OCI-LY3 (cell line): ENCODE measurements around the gene FRMD4A.

Experiments used
- EZH2phosphoT487 ChIP-seq: fragments of 200-600 bp; shearing (Covaris generic); IDR thresholded peaks from 2 replicates; pipeline ENCODE4 v1.6.1; 2018; ENCODE audit warnings: antibody characterized with exemption, mixed run types, low read depth
- TF ChIP-seq, protein P1 (sequence below): fragments of 200-600, 300-600 bp; sonication (generic); IDR thresholded peaks from 2 replicates; pipeline ENCODE4 v1.5.1; 2014; ENCODE audit warnings: antibody characterized with exemption, low read length, low read depth

DNA sequence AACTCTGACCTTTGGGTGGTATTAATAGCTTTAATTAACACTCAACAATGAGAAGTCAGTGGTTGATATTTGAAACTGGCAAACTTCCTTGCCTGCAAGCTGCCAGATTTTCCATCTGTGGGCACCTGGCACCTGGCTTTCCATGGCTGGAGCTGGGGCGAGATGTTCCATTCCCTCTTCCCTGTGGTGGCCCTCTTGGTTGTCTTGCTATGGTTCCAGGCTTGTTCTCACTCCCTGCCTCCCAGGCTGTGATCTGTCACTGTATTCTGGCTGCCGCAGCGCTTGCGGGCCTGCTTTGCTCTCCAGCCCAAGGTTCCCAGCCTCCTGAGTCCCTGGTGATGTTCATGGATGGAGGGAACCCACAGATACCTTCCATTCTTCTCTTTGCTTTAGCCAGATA, 201.0 kb downstream of the FRMD4A start:
- TF ChIP-seq, protein P1, sequence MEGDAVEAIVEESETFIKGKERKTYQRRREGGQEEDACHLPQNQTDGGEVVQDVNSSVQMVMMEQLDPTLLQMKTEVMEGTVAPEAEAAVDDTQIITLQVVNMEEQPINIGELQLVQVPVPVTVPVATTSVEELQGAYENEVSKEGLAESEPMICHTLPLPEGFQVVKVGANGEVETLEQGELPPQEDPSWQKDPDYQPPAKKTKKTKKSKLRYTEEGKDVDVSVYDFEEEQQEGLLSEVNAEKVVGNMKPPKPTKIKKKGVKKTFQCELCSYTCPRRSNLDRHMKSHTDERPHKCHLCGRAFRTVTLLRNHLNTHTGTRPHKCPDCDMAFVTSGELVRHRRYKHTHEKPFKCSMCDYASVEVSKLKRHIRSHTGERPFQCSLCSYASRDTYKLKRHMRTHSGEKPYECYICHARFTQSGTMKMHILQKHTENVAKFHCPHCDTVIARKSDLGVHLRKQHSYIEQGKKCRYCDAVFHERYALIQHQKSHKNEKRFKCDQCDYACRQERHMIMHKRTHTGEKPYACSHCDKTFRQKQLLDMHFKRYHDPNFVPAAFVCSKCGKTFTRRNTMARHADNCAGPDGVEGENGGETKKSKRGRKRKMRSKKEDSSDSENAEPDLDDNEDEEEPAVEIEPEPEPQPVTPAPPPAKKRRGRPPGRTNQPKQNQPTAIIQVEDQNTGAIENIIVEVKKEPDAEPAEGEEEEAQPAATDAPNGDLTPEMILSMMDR, result no peak
- TF ChIP-seq EZH2phosphoT487, result no peak
